ENCODE measurements around the gene RAD9A.

- TF ChIP-seq CTCF (conservative IDR thresholded peaks at IDR 0.05; ENCODE audit: low read depth in 2 of 2) (no peak), POLR2AphosphoS5 (IDR thresholded peaks at IDR 0.05; ENCODE audit: low read depth) (no peak), EZH2phosphoT487 (IDR thresholded peaks at IDR 0.05; ENCODE audit: unreplicated experiment) (no peak), EZH2 (IDR thresholded peaks at IDR 0.05; ENCODE audit: low read depth, unreplicated experiment) (no peak), ZNF462 (CRISPR knock-in tag; IDR thresholded peaks at IDR 0.05) (no peak), ETS1 (IDR thresholded peaks at IDR 0.05) (no peak), REST (IDR thresholded peaks at IDR 0.05; ENCODE audit: unreplicated experiment) (no peak), STAT1 (IDR thresholded peaks at IDR 0.05; ENCODE audit: unreplicated experiment) (no peak), CREB1 (CRISPR knock-in tag; IDR thresholded peaks at IDR 0.05; ENCODE audit: low read depth) (no peak), NANOG (IDR thresholded peaks at IDR 0.05; ENCODE audit: borderline replicate concordance) (no peak), ZNF331 (CRISPR knock-in tag; IDR thresholded peaks at IDR 0.05; ENCODE audit: low read depth) (no peak), JUNB (IDR thresholded peaks at IDR 0.05; ENCODE audit: unreplicated experiment) (no peak)
Observed at GRCh38 chr11:67349036-67349435, 42.8 kb upstream of the RAD9A start.

All from GM23338 (cell line).